SW 1271 (cell line): Measurements from ENCODE around the gene CENPVL2.
"Not testable (repeated sequence)": the region's sequence is repeated elsewhere in the genome, so short reads cannot be mapped to it uniquely, and the experiment has no call there.

Source experiments
- DNase-seq, 2 experiments: peaks; one replicate each; lab custom pipeline; 2025; lab: John Stamatoyannopoulos, UW

Gene CENPVL2

DNA sequence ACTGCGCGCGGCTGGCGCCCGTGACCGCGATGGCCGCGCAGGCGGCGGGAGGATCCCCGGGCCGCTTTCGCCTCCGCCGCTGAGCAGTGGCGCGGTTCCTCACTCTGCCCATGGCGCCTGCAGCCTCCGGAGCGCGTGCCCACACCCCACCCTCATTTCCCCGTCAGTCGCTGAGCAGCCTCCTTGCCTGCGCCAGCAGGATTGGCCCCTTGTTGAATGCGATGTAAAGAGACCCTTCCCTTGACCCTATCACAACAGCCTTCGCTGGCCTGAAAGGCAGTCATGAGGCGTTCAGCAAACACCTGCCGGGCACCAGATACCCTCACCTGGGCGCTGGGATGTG lies at the start of gene CENPVL2:
CENPVL2 (minus strand) TSS at position 112 of the 343 bp plus-strand sequence; CDS start at position 112, 0 bp downstream.
- not testable (repeated sequence) for DNase-seq

DNA sequence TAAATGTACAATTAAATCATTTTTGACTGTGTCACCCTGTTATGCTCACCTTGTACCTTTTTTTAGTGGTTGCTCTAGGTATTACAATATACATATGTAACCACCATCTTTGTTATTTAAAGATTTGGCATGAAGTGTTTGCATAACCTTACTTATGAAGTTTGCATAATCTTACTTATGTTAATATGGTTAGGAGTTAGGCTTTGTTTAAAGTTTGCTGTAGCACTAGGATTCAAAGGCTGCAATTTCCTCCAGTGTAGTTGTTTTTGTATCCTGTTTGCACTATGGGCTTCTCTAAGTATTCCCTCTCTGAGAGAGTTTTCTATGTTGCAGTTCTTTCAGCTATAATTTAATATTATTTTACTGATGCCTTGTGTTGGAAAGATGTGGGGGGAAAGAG lies 45.6 kb upstream of the CENPVL2 start:
- DNase-seq, result no peak

DNA sequence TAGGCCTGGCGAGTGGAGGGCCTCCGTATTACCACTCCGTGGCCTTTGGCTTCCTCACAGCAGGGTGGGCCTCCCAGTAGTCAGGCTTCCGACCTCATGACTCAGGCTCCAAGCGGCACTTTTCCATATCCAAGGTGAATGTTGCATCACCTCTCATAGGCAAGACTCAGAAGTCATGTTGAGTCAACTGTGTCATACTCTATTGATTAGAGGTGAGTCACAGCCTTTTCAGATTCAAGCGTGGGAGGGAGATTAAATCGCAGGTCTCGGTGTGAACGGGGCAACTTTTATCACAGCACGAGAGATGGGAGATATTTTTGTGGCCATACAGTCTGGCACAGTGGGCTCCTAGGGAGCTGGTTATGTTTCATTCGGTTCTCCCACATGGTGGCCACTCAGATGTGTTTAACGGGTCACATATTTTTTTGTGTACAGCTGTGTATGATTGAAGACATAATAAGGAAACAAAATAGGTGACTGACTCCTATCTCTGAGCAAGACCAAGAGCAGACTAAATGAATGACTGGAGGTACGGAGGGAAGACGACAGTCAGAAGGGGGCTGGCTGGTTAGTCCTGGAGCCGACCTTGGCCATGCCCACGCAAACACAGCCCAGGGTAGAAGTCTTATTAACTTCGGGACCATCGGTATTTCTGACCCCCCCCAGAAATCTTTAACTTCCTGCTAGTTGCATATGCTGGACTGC lies 30.5 kb upstream of the CENPVL2 start:
- DNase-seq, result not testable (repeated sequence)

DNA sequence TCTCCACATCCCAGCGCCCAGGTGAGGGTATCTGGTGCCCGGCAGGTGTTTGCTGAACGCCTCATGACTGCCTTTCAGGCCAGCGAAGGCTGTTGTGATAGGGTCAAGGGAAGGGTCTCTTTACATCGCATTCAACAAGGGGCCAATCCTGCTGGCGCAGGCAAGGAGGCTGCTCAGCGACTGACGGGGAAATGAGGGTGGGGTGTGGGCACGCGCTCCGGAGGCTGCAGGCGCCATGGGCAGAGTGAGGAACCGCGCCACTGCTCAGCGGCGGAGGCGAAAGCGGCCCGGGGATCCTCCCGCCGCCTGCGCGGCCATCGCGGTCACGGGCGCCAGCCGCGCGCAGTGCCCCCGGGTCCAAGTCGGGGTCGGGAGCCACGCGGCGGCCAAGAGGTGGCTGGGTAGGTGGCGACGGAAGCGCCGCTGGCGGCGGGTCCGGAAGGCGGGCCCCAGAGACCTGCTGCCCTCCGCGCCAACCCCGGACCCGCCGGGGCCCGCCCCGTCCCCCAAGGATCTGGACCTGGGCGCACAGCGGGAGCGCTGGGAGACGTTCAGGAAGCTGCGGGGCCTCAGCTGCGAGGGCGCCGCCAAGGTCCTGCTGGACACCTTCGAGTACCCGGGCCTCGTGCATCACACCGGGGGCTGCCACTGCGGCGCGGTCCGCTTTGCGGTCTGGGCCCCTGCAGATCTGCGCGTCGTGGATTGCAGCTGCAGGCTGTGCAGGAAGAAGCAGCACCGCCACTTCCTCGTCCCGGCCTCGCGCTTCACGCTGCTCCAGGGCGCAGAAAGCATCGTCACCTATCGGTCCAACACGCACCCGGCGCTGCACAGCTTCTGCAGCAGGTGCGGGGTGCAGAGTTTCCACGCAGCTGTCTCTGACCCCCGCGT lies 27.9 kb upstream of the CENPVL2 start, which contains the start of gene CENPVL1:
CENPVL1 (plus strand) TSS at position 236 of the 888 bp plus-strand sequence; CDS start at position 236, 0 bp downstream.
- not testable (repeated sequence) for DNase-seq

DNA sequence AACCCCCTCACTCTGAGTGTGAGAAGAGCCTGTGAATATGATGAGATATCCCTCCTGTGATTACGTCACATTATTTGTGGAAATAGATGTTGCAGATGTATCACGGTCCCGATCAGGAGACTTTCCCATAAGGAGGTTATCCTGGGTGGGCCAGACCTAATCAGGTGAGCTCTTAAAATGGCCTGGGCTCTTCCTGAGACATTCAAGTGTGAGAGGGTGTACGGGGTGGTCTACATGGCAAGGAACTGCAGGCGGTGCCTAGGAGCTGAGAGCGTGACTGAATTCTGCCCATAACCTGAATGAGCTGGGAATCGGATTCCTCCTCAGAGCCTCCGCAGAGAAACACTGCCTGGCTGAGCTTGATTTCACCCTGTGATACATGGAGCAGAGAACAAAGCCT lies 14.8 kb upstream of the CENPVL2 start:
- DNase-seq, result no peak

DNA sequence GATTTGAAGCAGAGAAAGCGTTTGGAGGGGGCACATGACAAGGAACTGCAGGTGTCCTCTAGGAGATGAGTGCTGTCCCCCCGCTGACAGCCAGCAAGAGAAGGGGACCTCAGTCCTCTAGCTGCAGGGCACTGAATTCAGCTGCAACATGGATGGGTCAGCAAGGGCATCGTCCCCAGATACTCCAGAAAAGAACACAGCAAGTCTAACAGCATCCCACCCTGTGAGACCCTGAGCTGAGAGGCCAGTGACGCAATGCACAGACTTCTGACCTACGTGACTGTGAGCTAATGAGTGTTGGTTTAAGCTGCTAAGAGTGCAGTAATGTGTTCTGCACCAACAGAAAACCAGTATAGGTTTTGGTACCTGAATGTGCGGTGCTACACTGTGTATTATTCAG lies 11.6 kb upstream of the CENPVL2 start:
- no peak for DNase-seq

DNA sequence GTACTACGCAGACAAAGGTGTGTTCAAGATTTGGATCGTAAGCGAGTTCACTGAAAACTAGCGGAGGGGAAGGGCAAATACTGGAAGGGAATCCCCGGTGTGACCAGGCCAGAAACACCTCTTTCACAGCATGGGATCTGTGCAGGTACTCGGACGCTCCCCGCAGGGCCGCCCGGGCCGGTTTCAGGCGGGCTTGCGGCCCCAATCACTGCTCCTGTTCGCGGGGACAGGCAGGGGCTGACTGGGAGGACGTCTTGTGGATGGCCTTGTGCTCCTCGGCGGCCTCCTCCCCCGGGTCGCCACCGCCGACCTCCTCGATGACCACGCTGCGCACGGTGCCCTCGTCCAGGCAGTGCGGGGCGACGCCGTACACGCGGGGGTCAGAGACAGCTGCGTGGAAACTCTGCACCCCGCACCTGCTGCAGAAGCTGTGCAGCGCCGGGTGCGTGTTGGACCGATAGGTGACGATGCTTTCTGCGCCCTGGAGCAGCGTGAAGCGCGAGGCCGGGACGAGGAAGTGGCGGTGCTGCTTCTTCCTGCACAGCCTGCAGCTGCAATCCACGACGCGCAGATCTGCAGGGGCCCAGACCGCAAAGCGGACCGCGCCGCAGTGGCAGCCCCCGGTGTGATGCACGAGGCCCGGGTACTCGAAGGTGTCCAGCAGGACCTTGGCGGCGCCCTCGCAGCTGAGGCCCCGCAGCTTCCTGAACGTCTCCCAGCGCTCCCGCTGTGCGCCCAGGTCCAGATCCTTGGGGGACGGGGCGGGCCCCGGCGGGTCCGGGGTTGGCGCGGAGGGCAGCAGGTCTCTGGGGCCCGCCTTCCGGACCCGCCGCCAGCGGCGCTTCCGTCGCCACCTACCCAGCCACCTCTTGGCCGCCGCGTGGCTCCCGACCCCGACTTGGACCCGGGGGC lies 567 bp downstream of the CENPVL2 start:
- not testable (repeated sequence) for DNase-seq

DNA sequence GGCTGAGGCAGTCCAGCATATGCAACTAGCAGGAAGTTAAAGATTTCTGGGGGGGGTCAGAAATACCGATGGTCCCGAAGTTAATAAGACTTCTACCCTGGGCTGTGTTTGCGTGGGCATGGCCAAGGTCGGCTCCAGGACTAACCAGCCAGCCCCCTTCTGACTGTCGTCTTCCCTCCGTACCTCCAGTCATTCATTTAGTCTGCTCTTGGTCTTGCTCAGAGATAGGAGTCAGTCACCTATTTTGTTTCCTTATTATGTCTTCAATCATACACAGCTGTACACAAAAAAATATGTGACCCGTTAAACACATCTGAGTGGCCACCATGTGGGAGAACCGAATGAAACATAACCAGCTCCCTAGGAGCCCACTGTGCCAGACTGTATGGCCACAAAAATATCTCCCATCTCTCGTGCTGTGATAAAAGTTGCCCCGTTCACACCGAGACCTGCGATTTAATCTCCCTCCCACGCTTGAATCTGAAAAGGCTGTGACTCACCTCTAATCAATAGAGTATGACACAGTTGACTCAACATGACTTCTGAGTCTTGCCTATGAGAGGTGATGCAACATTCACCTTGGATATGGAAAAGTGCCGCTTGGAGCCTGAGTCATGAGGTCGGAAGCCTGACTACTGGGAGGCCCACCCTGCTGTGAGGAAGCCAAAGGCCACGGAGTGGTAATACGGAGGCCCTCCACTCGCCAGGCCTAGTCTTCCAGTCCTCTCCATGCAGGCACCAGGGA lies 2.8 kb downstream of the CENPVL2 start:
- DNase-seq, result not testable (repeated sequence)

DNA sequence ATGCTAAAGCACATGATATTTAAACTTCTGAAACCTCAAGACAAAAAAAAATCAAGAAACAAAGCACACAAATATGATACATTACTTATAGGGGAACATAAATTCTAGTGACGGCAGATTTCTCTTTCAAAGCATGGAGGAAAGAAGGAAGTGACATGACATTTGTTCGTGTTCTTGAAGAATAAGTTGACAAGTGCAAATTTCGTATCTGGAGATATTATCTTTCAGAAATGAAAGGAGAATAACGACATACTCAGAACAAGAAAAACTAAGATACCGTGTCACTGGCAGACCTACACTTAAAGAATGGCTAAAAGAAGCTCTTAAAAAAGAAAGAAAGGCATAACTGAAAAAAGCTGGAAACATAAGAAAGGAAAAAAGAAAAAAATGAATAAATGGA lies 16.6 kb downstream of the CENPVL2 start:
- no peak for DNase-seq

DNA sequence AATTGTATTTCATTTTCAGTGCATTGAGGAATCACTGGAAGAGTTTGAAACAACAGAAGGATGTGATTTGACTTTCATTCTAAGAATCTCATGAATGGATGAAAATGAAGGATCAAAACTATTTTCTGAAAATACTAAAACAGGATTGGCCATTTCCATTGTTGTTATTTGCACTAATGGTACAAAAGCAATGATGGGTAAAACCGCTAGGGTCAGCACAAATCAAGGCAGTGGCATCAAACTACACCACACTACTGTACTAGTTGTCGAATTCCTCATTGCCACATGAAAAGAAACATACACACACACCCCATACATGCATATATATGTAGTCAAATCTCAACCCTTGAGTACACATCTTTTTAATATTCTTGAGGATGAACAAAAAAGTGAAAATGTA lies 39.3 kb downstream of the CENPVL2 start:
- DNase-seq, result no peak

DNA sequence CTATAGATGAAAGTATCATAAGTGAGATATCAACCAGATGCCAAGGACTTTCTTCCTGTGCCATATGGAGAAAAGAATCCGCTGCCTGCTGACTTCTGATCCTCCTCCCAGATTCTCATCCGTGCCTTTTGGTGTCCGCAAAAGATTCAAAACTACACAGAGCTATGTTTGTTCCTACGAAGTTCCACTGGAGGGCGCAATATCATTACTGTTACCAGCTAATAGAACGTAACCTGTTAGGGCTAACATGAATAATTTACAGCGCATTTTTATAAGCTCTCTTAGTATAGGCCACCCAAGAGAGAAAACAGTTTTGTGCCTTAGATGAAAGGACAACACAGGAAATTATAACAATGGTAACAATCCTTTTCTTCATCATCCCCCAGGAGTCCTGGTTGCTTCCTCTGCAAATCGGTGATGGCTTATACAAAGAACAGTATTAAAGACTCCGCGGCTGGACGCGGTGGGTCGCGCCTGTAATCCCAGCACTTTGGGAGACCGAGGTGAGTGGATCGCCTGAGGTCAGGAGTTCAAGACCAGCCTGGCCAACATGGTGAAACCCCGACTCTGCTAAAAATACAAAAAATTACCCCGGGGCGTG lies 41.1 kb downstream of the CENPVL2 start:
- peak in 1 of 2 experiments; percentile 7 for DNase-seq

DNA sequence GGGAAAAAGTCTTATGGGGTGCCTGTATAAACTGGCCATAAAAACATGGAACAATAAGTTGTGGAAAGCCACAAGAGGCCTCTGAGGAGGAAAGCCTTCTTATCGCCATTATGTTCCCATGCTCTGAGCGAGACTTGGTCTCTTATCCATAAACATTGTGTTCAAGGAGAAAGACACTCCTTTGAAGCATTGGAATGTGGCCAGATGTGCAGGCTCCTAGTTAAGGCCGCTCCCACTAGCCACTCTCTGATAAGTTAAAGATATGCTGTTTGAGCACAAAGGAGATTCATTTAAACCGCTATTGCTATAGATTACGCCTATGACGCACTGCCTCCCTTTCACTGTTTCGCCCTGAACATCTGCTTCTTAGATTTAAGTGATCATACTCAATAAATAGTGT lies 46.1 kb downstream of the CENPVL2 start:
- not testable (repeated sequence) for DNase-seq
